Measurements from ENCODE around the gene ZSCAN31.
"Not testable (repeated sequence)": the region's sequence is repeated elsewhere in the genome, so short reads cannot be mapped to it uniquely, and the experiment has no call there.

The ZSCAN31 gene

DNA sequence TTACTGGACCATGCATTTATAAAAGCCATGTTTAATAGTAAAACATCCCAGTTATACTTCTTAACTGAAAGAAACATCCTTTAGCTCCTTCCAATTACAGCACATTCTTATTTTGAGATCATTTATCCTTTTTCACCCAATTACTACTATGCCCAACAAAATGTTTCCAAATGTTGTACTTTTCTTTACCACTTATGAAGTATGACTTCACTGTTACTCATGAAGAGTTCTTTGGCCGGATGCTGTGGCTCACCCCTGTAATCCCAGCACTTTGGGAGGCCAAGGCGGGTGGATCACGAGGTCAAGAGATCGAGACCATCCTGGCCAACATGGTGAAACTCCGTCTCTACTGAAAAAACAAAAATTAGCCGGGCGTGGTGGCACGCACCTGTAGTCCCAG is 18.1 kb downstream of the ZSCAN31 start:
- DNase-seq (ENCODE audit: low spot score): not testable (repeated sequence)

- DNase-seq (ENCODE audit: low spot score): no peak
Observed at GRCh38 chr6:28315628-28316027, 20.3 kb downstream of the ZSCAN31 start.

DNA sequence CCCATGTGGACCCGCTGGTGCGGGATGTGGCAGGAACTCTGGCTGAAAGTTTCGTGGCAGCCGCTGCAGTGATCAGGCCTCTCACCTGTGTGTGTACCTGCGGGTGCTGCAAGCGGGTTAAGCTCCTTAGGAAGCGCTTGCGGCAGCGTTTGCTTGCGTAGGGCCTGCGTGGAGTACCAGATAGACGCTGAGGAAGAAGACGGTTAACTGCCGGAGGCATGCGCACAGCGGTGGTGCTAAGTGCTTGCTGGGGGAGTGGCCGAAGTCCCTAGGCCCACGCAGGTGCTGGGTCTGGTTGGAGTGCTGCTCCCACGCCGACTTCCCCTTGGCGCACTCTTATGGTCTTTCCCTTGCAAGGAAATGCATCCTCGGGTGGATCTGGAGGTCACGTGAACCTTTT is 23.0 kb downstream of the ZSCAN31 start:
- no peak for DNase-seq (ENCODE audit: low spot score)

GRCh38 chr6:28311139-28311823 is 24.7 kb downstream of the ZSCAN31 start:
- no peak for DNase-seq (ENCODE audit: low spot score)

- DNase-seq (ENCODE audit: low spot score): not testable (repeated sequence)
Observed at GRCh38 chr6:28306363-28306762, 29.6 kb downstream of the ZSCAN31 start.

DNA sequence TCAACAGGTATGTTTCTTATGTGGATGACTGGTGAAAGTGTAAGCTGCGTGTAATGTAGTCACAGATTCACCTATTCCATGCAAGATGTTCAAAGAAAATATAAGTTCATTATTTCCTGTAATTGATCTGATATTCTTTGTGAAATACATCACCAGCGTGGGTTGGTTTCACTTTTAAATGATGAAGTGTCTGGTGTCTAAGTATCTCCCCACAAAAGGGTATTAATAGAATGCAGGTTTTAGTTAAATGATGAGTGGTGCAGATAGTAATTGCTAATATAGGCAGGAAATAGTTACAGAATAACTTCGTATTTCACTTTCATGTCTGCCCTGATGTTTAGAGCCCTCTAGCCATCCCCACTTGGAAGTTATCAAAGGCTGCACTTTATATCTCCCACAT is 32.4 kb downstream of the ZSCAN31 start:
- no peak for DNase-seq (ENCODE audit: low spot score)

DNA sequence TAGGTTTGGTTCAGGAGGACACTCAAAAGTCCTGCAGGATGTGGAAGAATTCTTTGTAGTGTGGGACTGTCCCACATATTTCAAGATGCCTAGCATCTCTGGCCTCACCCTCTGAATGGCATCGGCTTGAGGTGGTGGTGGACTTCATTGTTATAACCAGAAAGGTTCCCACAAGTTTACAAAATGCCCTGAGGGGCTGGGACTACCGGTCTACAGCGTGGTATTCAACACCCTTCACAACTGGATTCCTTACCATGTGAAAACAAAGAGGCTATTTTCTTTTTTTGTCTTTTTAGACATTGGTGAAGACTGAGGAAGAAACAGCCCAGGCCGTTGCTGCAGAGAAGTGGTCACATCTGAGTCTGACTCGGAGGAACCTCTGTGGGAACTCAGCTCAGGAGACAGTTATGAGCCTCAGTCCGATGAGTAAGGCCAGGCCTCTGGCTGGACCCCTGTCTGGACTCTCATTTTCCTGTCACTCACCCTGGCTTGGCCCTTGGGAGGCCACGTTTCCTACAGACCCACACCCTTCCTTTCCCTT is 39.4 kb downstream of the ZSCAN31 start:
- no peak for DNase-seq (ENCODE audit: low spot score)

GRCh38 chr6:28295326-28295725 is 40.6 kb downstream of the ZSCAN31 start:
- DNase-seq (ENCODE audit: low spot score): no peak

- no peak for DNase-seq (ENCODE audit: low spot score)
Observed at GRCh38 chr6:28291573-28291972, 44.4 kb downstream of the ZSCAN31 start.

GRCh38 chr6:28282926-28283325 is 53.0 kb downstream of the ZSCAN31 start:
- DNase-seq (ENCODE audit: low spot score): no peak

- peak; percentile 54 for DNase-seq (ENCODE audit: low spot score)
Observed at GRCh38 chr6:28281288-28282064, 54.5 kb downstream of the ZSCAN31 start, which contains the start of gene PGBD1. Gene PGBD1, plus strand, starts transcription at chr6:28281572. Its CDS starts 2,242 bp downstream, at chr6:28283814.

DNA sequence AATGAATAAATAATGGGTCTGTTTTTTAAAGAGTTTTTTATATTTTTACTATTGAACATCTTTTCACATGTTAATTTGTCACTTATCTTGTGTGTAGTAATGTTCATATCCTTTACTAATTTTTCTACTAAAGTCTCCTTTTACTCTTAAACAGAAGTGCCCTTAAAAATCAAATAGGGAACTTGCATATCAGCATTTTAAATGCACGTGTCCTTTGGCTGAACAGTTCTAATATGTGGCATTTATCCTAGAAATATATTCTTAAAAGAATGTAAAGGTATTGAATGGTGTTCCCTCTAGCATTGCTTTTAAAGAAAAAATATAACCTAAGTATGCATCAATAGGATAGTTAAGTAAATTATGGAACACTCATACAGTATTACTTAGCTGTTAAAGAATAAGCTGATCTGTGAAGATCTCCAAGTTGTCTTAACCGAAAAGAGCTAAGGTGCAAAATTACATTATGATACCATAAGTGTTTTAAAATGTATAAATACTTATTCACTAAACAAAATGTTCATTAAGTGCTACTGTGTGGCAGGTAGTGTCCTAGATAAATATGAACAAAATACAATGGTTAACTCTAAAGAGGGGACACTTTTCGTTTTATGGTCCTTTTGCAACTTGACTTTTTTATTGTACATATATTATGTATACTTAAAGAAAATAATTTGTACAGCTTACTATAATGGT is 55.2 kb downstream of the ZSCAN31 start:
- DNase-seq (ENCODE audit: low spot score): no peak

DNA sequence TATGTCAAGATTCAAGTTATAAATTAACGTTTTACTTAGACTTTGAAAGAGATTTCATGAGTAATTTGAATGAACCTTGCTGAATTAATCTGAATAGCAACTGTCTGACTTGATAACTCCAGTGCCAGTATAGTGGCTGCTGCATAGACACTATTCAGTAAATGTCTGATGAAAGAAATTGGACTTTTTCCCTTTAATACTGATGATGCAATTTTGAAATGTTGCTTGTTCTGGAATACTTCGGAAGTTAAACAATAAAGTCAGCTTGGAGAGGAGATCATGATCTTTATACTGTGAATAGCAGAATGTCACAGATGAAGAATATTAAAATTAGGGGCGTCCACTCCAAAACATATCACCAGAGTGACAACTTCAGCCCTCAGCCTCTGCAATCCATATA is 58.2 kb downstream of the ZSCAN31 start:
- no peak for DNase-seq (ENCODE audit: low spot score)

- DNase-seq (ENCODE audit: low spot score): no peak
Observed at GRCh38 chr6:28274888-28275287, 61.1 kb downstream of the ZSCAN31 start.

Measured in putamen (tissue), 1 donor.